Activated CD4-positive, CD25-positive, alpha-beta regulatory T cell (primary cell): ENCODE data around the gene PALLD.

ENCODE experiments used
- DNase-seq, 4 experiments: peaks; one replicate each; lab custom pipeline; 2025; lab: John Stamatoyannopoulos, UW

PALLD gene

GRCh38 chr4:168877511-168878491 lies 380.9 kb downstream of the PALLD start:
- DNase-seq = peak in 1 of 4 experiments; percentile 1

GRCh38 chr4:168878623-168879022 lies 381.8 kb downstream of the PALLD start:
- DNase-seq = no peak

GRCh38 chr4:168879188-168879587 lies 382.3 kb downstream of the PALLD start:
- no peak for DNase-seq

- DNase-seq = no peak
These were observed 383.3 kb downstream of the PALLD start for GRCh38 chr4:168880072-168880675.

GRCh38 chr4:168880811-168881595 lies 384.2 kb downstream of the PALLD start:
- no peak for DNase-seq

GRCh38 chr4:168881781-168882420 lies 385.0 kb downstream of the PALLD start:
- DNase-seq = no peak

GRCh38 chr4:168882650-168883233 lies 385.9 kb downstream of the PALLD start:
- no peak for DNase-seq

GRCh38 chr4:168883513-168883912 lies 386.7 kb downstream of the PALLD start:
- DNase-seq = no peak

GRCh38 chr4:168884251-168885124 lies 387.6 kb downstream of the PALLD start:
- DNase-seq = no peak

- no peak for DNase-seq
These were observed 388.5 kb downstream of the PALLD start for GRCh38 chr4:168885400-168885799.

GRCh38 chr4:168886351-168886750 lies 389.5 kb downstream of the PALLD start:
- no peak for DNase-seq

GRCh38 chr4:168887809-168888208 lies 391.0 kb downstream of the PALLD start:
- DNase-seq = no peak

GRCh38 chr4:168888715-168889215 lies 391.9 kb downstream of the PALLD start:
- DNase-seq = no peak

GRCh38 chr4:168891086-168891485 lies 394.2 kb downstream of the PALLD start:
- DNase-seq = no peak

GRCh38 chr4:168891688-168892087 lies 394.8 kb downstream of the PALLD start:
- no peak for DNase-seq

- DNase-seq = no peak
These were observed 395.6 kb downstream of the PALLD start for GRCh38 chr4:168892475-168892874.

- no peak for DNase-seq
These were observed 396.4 kb downstream of the PALLD start for GRCh38 chr4:168893205-168893604.

- DNase-seq = no peak
These were observed 397.0 kb downstream of the PALLD start for GRCh38 chr4:168893807-168894206.

GRCh38 chr4:168900080-168900479 lies 403.2 kb downstream of the PALLD start:
- DNase-seq = no peak

GRCh38 chr4:168907119-168907698 lies 410.4 kb downstream of the PALLD start:
- no peak for DNase-seq
